Superior temporal gyrus (tissue), 1 donor: ENCODE data around the gene ZDHHC11.

Source experiments
- DNase-seq: peaks from one replicate; pipeline ENCODE4 v3.0.0-alpha.2; 2016; ENCODE audit errors: extremely low spot score

Gene ZDHHC11, protein sequence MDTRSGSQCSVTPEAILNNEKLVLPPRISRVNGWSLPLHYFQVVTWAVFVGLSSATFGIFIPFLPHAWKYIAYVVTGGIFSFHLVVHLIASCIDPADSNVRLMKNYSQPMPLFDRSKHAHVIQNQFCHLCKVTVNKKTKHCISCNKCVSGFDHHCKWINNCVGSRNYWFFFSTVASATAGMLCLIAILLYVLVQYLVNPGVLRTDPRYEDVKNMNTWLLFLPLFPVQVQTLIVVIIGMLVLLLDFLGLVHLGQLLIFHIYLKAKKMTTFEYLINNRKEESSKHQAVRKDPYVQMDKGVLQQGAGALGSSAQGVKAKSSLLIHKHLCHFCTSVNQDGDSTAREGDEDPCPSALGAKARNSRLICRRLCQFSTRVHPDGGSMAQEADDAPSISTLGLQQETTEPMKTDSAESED

GRCh38 chr5:850511-851006 lies at the start of gene ZDHHC11:
Gene ZDHHC11 (minus strand): TSS chr5:850986. CDS start chr5:850602, 384 bp downstream.
- DNase-seq: peak; percentile 44

GRCh38 chr5:893711-894110 lies 42.9 kb upstream of the ZDHHC11 start:
- DNase-seq: no peak

GRCh38 chr5:893137-893506 lies 42.3 kb upstream of the ZDHHC11 start:
- no peak for DNase-seq

DNA sequence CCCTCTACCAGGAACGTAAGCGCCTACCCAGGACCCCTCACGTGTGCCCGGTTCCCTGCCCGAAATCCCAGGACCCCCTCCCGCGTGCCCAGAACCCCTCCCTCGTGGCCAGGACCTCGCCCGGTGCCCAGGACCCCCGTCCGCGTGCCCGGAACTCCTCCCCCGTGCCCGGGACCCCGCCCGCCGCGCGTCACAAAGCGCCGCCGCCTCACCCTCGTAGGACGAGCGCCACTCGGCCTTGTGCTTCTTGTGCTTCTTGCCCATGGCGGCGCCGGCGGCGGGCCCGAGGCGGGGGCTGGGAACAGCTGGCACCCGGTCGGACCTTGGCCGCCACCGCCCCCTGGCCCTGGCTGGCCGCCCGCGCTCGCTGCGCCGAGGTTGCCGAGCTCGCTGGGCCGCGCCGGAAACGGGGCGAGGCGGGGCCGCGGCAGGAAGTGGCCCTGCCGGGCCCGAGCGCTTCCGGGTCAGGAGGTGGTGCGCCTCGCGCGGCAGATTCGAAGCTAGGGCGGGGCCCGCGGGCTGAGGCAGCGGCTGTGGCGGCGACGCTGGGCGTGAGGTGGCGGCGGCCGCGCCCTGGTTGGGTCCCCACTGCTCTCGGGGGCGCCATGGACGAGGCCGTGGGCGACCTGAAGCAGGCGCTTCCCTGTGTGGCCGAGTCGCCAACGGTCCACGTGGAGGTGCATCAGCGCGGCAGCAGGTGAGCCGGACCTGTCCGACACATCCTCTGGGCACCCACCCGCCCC lies 41.8 kb upstream of the ZDHHC11 start, which contains the start of the genes BRD9 and TRIP13:
TSS of gene BRD9 (minus strand) at position 408 of the 743 bp plus-strand sequence. CDS start at position 264, 144 bp downstream.
TSS of gene TRIP13 (plus strand) at position 491 of the 743 bp plus-strand sequence. CDS start at position 606, 115 bp downstream.
- DNase-seq: peak; percentile 82

GRCh38 chr5:891837-892393 lies 41.1 kb upstream of the ZDHHC11 start:
- no peak for DNase-seq

DNA sequence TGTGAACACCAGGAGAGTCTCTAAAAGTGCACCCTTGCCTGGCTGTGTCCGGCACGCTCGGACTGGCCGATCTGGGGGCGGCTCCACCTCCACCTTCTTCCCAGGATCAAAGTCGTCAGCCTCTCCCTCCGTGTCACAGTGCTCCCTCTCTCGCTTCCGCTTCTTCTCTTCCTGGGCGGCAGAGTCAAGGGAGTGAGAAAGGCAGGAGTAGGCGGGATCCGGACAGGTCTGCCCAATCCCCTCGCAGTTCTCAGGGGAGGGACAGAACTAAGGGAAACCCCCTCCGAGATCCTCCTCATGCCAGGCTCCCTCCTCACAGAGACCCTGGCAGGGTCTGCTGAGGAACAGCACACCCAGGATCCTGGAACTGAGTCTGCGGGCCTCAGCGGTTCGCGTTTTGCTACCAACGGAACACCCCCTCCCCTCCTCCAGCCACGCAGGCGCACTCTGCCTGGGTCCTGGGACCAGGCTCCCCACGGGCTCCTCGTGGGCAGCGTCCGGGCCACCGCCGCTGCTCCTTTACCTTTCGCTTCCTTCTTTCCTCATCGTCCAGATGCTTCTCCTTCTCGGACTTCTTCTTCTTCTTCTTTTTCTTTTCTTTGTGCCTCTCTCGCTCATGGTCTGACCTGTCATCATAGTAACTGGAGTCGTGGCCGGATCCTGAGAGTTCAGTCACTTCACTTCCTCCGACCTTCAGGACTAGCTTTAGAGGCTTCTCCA lies 40.5 kb upstream of the ZDHHC11 start:
- no peak for DNase-seq

- no peak for DNase-seq
Observed at GRCh38 chr5:889075-889710, 38.4 kb upstream of the ZDHHC11 start.

DNA sequence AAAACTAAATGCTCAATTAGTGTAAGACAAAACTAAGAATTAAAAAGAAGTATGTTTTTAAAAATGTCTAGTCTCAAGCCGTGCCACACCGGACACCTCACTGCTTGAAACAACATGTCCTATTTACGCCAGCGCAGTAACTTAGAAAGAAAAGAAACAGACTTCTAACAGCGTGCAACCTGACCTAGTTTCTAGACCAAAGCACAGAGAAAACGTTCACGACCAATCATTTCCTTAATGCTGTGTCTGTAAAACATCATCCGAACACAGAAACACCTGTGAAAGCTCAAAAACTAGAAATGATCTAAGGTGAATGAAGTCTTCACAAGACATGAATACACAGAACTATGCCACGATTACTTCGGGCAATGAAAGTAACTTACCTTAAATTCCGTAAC lies 37.9 kb upstream of the ZDHHC11 start:
- no peak for DNase-seq

DNA sequence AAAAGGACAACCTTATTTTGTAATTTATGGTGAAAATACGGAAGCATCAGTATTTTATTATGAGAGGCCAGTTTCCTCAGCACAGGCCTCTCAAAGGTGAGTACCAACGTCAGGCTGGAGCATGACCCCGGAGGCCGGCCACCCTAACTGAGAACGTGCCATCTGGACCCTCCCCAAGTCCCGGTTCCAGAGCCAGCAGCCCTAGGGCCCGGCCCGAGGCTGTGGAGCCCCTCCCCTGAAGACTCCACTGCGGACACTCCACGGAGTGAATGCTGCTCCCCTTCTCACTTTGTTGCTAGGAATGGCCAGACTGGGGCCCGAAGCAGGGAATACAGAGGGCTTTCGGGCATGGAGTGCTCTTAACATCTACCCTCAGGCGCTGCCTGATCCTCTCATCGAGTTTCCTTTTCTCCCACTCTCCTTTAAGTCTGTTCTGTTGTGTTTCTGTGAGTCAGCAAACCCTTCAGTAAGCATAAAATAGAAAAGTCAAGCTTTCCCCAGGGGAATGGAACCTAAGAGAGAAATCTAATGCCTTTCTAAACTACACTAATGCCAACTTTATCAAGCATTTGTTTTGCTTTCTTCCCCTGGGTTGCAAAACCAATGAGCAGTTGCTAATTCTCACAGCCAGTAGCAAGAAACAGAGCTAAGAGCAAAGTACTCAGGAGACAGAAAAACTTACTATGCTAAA lies 37.3 kb upstream of the ZDHHC11 start:
- DNase-seq: no peak

DNA sequence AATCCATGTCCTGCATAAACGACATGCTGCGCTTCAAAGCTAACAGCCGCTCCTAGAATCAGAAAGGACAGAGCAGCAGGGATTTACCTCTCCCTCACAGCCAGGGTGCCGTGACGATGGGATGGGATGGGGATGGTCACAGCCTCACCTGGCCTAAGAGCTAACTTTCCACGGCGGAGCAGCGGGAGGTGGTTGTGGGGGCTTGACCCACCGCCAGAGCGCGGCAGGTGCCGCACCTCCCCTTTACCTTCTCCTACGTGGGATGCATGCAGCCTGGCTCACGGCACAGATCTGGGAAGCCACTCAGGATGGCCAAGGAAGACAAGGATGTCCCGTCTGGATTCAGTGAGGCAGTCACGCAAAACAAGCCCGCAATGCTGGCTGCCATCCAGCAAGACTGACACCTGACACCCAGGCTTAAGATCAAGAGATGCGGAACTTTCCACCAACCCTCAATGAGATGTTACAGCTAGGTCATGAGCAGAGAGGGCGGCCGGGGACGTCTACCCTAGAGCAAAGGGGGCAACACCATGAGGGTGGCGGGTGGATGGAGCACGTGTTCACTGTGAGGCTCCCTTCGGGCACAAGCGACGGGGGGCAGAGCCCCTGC lies 36.0 kb upstream of the ZDHHC11 start:
- DNase-seq: no peak

- no peak for DNase-seq
Observed at GRCh38 chr5:886036-886435, 35.2 kb upstream of the ZDHHC11 start.

DNA sequence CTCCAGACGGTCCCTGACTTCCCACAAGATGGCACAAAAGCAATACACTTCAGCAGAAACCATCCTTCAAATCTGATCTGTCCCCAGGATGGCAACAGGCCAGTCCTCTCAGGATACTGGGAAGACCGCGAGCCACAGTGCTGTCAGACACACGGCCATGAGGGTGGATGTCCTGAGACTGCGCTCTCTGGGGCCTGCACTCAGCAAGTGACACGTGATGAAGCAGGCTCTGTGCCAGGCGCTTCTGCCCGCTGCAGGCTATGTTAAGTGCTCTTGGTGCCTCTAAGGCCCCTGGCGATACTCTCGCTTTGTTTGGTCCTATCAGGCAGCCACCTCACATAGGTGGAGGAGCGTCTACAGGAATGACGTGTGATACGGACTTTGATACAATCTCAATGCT lies 34.7 kb upstream of the ZDHHC11 start:
- DNase-seq: peak; percentile 68

- no peak for DNase-seq
Observed at GRCh38 chr5:885127-885442, 34.3 kb upstream of the ZDHHC11 start.

GRCh38 chr5:884345-885126 lies 33.8 kb upstream of the ZDHHC11 start:
- DNase-seq: no peak

DNA sequence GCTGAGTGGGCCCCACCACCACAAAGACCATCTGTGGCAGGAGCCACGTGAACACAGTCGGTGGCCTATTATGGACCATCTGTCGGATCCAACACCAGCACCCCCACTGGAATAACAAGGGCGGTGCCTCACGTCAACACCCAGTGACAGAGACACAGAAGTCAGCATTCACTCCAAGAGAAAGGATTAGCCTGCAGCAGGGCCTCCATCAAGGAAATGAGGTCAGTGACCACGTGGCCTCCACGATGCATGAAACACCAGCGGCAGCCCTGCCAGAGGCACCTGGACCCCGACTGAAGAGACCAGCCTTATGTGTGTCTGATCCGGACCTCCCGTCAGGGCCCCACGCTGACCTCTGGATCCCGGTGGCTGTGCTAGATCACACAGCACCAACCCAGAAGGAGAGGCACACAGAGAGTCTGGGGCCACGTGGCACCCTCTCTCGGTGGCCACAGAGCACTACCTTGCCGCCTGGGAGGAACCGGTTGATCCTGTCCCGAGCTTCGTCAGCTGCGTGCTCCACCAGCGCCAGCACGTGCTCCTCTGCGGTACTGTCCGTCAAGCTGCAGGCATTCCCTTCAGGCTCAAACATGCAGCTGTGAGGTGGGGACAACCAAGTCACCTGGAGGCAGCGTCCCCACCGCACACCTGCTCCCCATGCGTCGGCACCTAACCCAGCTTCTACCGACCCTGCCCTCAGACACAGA lies 32.8 kb upstream of the ZDHHC11 start:
- DNase-seq: peak; percentile 52

DNA sequence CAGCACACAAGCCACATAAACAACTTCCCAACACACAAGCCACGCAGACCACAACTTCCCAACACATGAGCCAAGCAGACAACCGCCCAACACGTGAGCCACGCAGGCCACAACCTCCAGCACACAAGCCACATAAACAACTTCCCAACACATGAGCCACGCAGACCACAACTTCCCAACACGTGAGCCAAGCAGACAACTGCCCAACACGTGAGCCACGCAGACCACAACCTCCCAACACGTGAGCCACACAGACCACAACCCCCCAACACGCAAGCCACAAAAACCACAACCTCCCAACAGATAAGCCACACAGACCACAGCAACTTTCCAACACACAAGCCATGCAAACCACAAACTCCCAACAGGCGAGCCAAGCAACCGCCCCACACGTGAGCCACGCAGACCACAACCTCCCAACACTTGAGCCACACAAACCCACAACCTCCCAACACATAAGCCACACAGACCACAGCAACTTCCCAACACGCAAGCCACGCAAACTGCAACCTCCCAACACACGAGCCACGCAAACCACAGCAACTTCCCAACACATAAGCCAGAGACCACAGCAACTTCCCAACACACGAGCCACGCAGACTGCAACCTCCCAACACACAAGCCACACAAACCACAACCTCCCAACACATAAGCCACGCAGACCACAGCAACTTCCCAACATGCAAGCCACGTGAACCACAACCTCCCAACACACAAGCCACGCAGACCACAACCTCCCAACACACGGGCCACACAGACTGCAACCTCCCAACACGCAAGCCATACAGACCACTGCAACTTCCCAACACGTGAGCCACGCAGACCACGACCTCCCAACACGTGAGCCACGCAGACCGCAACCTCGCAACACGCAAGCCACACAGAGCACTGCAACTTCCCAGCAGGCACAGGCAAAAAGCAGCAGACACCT lies 31.7 kb upstream of the ZDHHC11 start:
- no peak for DNase-seq

GRCh38 chr5:881551-881935 lies 30.8 kb upstream of the ZDHHC11 start:
- no peak for DNase-seq
